Measurements from ENCODE around the gene CDK17. TPM values are rescaled to one million over a fixed set of nuclear protein-coding genes. Genes with fewer than 3 reads are reported as not detected.

The CDK17 gene
- total RNA-seq, 2 experiments from 2014 or later: 38.0 to 39.4 TPM

GRCh38 chr12:96230646-96231045 lies 169.6 kb downstream of the CDK17 start:
- Mint-ChIP-seq H3K36me3 (ENCODE audit: low read depth) (peaks cover 41% of the 10 kb centered on the region), H3K27ac (no peak overlapping the region), H3K4me1 (peaks cover 35% of the 10 kb centered on the region), H3K27me3 (no peaks in the 10 kb centered on the region), H3K9me3 (ENCODE audit: low read depth) (no peaks in the 10 kb centered on the region), H3K4me3 (no peak overlapping the region)
- ATAC-seq (no peak), DNase-seq (no peak)
- ChIA-PET CTCF (interaction anchor here (0.8 kb wide), 1 partner anchor 15 kb away, joined by 4 read pairs; no protein-coding TSS in a partner anchor), POLR2A (no interaction called here)
- intact Hi-C loops (cut with DNase I, micrococcal nuclease): loop anchor here in 1 of 2 experiments (10.0 kb wide), 1 partner anchor 164 kb away; no protein-coding TSS in a partner anchor

GRCh38 chr12:96228566-96229248 lies 171.5 kb downstream of the CDK17 start:
- peaks cover 34% of the 10 kb centered on the region for H3K36me3 Mint-ChIP-seq (ENCODE audit: low read depth)
- H3K4me3 Mint-ChIP-seq: no peak overlapping the region
- ATAC-seq (no peak), DNase-seq (no peak)
- H3K27ac Mint-ChIP-seq: no peak overlapping the region
- CTCF ChIA-PET: interaction anchor here (0.5 kb wide), 1 partner anchor 94 kb away, joined by 3 read pairs; no protein-coding TSS in a partner anchor
- intact Hi-C loops (cut with DNase I, micrococcal nuclease): no loop called here
- POLR2A ChIA-PET: no interaction called here
- H3K4me1 Mint-ChIP-seq: peaks cover 34% of the 10 kb centered on the region
- H3K27me3 Mint-ChIP-seq: no peaks in the 10 kb centered on the region
- H3K9me3 Mint-ChIP-seq (ENCODE audit: low read depth): no peaks in the 10 kb centered on the region

Other genes starting within 250 kb of the CDK17 start
- gene ELK3, start 206.1 kb downstream of the CDK17 start, total RNA-seq: 10 to 100 TPM; 17.0 to 17.4 TPM
- gene CFAP54, start 89.1 kb upstream of the CDK17 start, total RNA-seq: under 1 TPM; 0.37 to 0.44 TPM

All from activated CD4-positive, alpha-beta T cell treated with anti-CD3 and anti-CD28 coated beads for 36 hours (primary cell).